Panc1 (cell line): Measurements from ENCODE around the gene TENM3. TPM values are rescaled to one million over a fixed set of nuclear protein-coding genes. Genes with fewer than 3 reads are reported as not detected.

Experiments
- ATAC-seq: fragments of 200-7000 bp; cut with Tn5 transposase; 2 replicates; pipeline ENCODE4 v1.9.1; 2020; ENCODE audit warnings: mild to moderate bottlenecking, moderate library complexity
- BruUV-seq: library from RNA; stranded (reverse); fragments of 400-500 nt; replicated peaks from 2 replicates; lab custom pipeline; 2021; lab: Mats Ljungman, UMichigan
- CTCF ChIA-PET: fragments of 300-600 bp; sonication (Branson Sonifier 250); formaldehyde crosslinking; loops from one replicate; lab custom pipeline; 2022; ENCODE audit warnings: antibody characterized with exemption; lab: Charles Lee
- POLR2A ChIA-PET: fragments of 300-600 bp; sonication (Branson Sonifier 250); formaldehyde crosslinking; loops from one replicate; lab custom pipeline; 2022; ENCODE audit warnings: antibody characterized with exemption; lab: Charles Lee
- DNase-seq: peaks from one replicate; pipeline ENCODE4 v3.0.0-alpha.2; 2010; ENCODE audit warnings: low read depth, low spot score
- H3K27ac ChIP-seq: 2 replicates; pipeline ENCODE4 v1.5.1; 2011; ENCODE audit warnings: mild to moderate bottlenecking, low read length, inconsistent platforms
- H3K27me3 ChIP-seq: fragments of 200-500 bp; sonication (Bioruptor generic); 2 replicates; pipeline ENCODE4 v1.6.0; 2014; ENCODE audit warnings: low read length, inconsistent platforms; ENCODE audit not compliant: control insufficient read depth, insufficient read depth
- H3K36me3 ChIP-seq: fragments of 200-500 bp; sonication (Bioruptor generic); 2 replicates; pipeline ENCODE4 v1.5.1; 2014; ENCODE audit warnings: inconsistent platforms, mild to moderate bottlenecking, low read length, moderate library complexity; ENCODE audit not compliant: control insufficient read depth, insufficient read depth
- H3K4me1 ChIP-seq: 2 replicates; pipeline ENCODE4 v1.5.1; 2011; ENCODE audit warnings: inconsistent platforms, mild to moderate bottlenecking, low read length, moderate library complexity; ENCODE audit not compliant: control insufficient read depth, insufficient read depth
- H3K4me3 ChIP-seq, 2 experiments: 2 replicates each; pipeline ENCODE4 v1.5.1; 2011 to 2012; ENCODE audit warnings: low read depth in 2 of 2, low read length in 2 of 2, mild to moderate bottlenecking in 2 of 2, inconsistent platforms in 1 of 2, moderate library complexity in 1 of 2
- H3K9me3 ChIP-seq: fragments of 200-500 bp; sonication (Bioruptor generic); 2 replicates; pipeline ENCODE4 v1.5.1; 2014; ENCODE audit warnings: low read depth, mild to moderate bottlenecking, inconsistent platforms, low read length, moderate library complexity; ENCODE audit not compliant: control insufficient read depth, insufficient read depth
- POLR2AphosphoS5 ChIP-seq: IDR thresholded peaks from 2 replicates; pipeline ENCODE4 v1.6.1; 2012; ENCODE audit warnings: mild to moderate bottlenecking, low read depth, low read length, moderate library complexity
- SIN3A ChIP-seq: IDR thresholded peaks from 2 replicates; pipeline ENCODE4 v1.6.1; 2012; ENCODE audit warnings: low read depth, mild to moderate bottlenecking, low read length, moderate library complexity, borderline replicate concordance; ENCODE audit not compliant: insufficient read depth
- TCF7L2 ChIP-seq: IDR thresholded peaks from 2 replicates; pipeline ENCODE4 v1.6.1; 2011; ENCODE audit warnings: mild to moderate bottlenecking, low read depth, low read length, inconsistent platforms
- in situ Hi-C: cut with HindIII; loops from 2 replicates; pipeline ENCODE4 v1.10.0; 2016; ENCODE audit warnings: low sequenced_read_pairs, low pct_unique_long_range_greater_than_20kb
- intact Hi-C: fragments of 100-400 bp; cut with micrococcal nuclease; formaldehyde crosslinking; loops from one replicate; pipeline ENCODE4 v1.10.0; 2022; ENCODE audit not compliant: unreplicated experiment
- total RNA-seq: library from RNA; stranded (reverse); gene quantifications from one replicate; pipeline ENCODE4 v1.2.1, GENCODE V29; 2021; ENCODE audit not compliant: unreplicated experiment
- TF ChIP-seq, protein P1 (sequence below): fragments of 450-650 bp; IDR thresholded peaks from 2 replicates; pipeline ENCODE4 v1.5.1; 2017; ENCODE audit warnings: mild to moderate bottlenecking
- TF ChIP-seq, protein P2 (sequence below), 2 experiments: IDR thresholded peaks; 2 replicates each; pipeline ENCODE4 v1.6.1; 2011 to 2012; ENCODE audit warnings: low read depth in 2 of 2, control low read depth in 1 of 2, low read length in 1 of 2, mild to moderate bottlenecking in 1 of 2, moderate library complexity in 1 of 2; ENCODE audit not compliant: insufficient read depth in 1 of 2

The TENM3 gene
- total RNA-seq, 1 experiment from 2014 or later: 0.95 TPM

GRCh38 chr4:182699201-182699600 is 456.0 kb downstream of the TENM3 start:
- no peak for TF ChIP-seq SIN3A
- TF ChIP-seq, protein P1, sequence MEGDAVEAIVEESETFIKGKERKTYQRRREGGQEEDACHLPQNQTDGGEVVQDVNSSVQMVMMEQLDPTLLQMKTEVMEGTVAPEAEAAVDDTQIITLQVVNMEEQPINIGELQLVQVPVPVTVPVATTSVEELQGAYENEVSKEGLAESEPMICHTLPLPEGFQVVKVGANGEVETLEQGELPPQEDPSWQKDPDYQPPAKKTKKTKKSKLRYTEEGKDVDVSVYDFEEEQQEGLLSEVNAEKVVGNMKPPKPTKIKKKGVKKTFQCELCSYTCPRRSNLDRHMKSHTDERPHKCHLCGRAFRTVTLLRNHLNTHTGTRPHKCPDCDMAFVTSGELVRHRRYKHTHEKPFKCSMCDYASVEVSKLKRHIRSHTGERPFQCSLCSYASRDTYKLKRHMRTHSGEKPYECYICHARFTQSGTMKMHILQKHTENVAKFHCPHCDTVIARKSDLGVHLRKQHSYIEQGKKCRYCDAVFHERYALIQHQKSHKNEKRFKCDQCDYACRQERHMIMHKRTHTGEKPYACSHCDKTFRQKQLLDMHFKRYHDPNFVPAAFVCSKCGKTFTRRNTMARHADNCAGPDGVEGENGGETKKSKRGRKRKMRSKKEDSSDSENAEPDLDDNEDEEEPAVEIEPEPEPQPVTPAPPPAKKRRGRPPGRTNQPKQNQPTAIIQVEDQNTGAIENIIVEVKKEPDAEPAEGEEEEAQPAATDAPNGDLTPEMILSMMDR: no peak
- TF ChIP-seq, protein P2, sequence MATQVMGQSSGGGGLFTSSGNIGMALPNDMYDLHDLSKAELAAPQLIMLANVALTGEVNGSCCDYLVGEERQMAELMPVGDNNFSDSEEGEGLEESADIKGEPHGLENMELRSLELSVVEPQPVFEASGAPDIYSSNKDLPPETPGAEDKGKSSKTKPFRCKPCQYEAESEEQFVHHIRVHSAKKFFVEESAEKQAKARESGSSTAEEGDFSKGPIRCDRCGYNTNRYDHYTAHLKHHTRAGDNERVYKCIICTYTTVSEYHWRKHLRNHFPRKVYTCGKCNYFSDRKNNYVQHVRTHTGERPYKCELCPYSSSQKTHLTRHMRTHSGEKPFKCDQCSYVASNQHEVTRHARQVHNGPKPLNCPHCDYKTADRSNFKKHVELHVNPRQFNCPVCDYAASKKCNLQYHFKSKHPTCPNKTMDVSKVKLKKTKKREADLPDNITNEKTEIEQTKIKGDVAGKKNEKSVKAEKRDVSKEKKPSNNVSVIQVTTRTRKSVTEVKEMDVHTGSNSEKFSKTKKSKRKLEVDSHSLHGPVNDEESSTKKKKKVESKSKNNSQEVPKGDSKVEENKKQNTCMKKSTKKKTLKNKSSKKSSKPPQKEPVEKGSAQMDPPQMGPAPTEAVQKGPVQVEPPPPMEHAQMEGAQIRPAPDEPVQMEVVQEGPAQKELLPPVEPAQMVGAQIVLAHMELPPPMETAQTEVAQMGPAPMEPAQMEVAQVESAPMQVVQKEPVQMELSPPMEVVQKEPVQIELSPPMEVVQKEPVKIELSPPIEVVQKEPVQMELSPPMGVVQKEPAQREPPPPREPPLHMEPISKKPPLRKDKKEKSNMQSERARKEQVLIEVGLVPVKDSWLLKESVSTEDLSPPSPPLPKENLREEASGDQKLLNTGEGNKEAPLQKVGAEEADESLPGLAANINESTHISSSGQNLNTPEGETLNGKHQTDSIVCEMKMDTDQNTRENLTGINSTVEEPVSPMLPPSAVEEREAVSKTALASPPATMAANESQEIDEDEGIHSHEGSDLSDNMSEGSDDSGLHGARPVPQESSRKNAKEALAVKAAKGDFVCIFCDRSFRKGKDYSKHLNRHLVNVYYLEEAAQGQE (IDR thresholded peaks at IDR 0.05; ENCODE audit: insufficient read depth in 1 of 2, low read depth in 2 of 2, low read length in 1 of 2): no peak
- TF ChIP-seq POLR2AphosphoS5: no peak
- no peak for TF ChIP-seq TCF7L2
- BruUV-seq: no TSS peak
- intact Hi-C loops: no loop called here
- DNase-seq: no peak
- H3K27me3 ChIP-seq: no peaks in the 10 kb centered on the region
- ATAC-seq: no peak
- no peaks in the 10 kb centered on the region for H3K36me3 ChIP-seq
- H3K9me3 ChIP-seq: no peaks in the 10 kb centered on the region
- in situ Hi-C loops: no loop called here
- H3K4me1 ChIP-seq: no peaks in the 10 kb centered on the region
- POLR2A ChIA-PET: no interaction called here
- H3K27ac ChIP-seq: no peak overlapping the region
- CTCF ChIA-PET: no interaction called here
- H3K4me3 ChIP-seq: no peak overlapping the region

DNA sequence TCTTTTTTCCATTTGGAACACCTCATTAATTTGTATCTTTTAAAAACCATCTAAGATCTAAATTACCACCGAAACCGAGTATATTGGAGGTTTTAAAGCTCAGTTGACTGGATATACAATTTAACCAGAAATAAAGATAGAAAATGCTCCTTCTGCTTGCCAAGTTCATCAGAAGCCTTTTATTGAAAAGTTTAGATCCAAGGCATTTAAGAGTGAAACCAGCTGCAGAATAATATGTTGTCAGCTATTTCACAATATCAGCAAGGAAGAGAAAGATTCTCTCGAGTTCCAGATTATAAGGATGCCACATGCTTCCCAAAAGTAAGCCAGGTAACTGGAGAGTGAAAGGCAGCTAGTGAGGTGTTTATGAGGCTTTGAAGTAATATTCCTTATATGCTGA is 456.6 kb downstream of the TENM3 start:
- Histone ChIP-seq H3K27me3 (no peaks in the 10 kb centered on the region), H3K27ac (no peak overlapping the region), H3K4me3 (no peak overlapping the region), H3K36me3 (no peaks in the 10 kb centered on the region), H3K9me3 (no peaks in the 10 kb centered on the region), H3K4me1 (no peaks in the 10 kb centered on the region)
- CTCF ChIA-PET: no interaction called here
- no TSS peak for BruUV-seq
- intact Hi-C loops: no loop called here
- no peak for ATAC-seq
- in situ Hi-C loops: no loop called here
- POLR2A ChIA-PET: no interaction called here
- DNase-seq: no peak
- TF ChIP-seq, protein P2 (IDR thresholded peaks at IDR 0.05; ENCODE audit: insufficient read depth in 1 of 2, low read depth in 2 of 2, low read length in 1 of 2): no peak
- TF ChIP-seq, protein P1: no peak
- TF ChIP-seq TCF7L2 (no peak), SIN3A (no peak), POLR2AphosphoS5 (no peak)
